SK-N-SH (cell line): ENCODE results near the gene ZNF33A.

ENCODE experiments used
- EP300 ChIP-seq, 2 experiments: IDR thresholded peaks; 2 replicates each; pipeline versions ENCODE4 v1.4.0 to v1.6.1; 2012; ENCODE audit warnings: borderline replicate concordance in 1 of 2, low read depth in 1 of 2, low read length in 1 of 2
- FOXM1 ChIP-seq: IDR thresholded peaks from 2 replicates; pipeline ENCODE4 v1.4.0; 2012; ENCODE audit warnings: low read depth, mild to moderate bottlenecking
- GABPA ChIP-seq: IDR thresholded peaks from 2 replicates; pipeline ENCODE4 v1.4.0; 2012; ENCODE audit warnings: low read depth, mild to moderate bottlenecking
- MXI1 ChIP-seq: IDR thresholded peaks from 2 replicates; pipeline ENCODE4 v1.6.1; 2012; ENCODE audit warnings: mild to moderate bottlenecking, low read depth, low read length, improper control_type of control experiment
- POLR2AphosphoS5 ChIP-seq: IDR thresholded peaks from 2 replicates; pipeline ENCODE4 v1.6.1; 2012; ENCODE audit warnings: low read depth, low read length
- RAD21 ChIP-seq: IDR thresholded peaks from 2 replicates; pipeline ENCODE4 v1.6.1; 2012; ENCODE audit warnings: mild to moderate bottlenecking, low read length
- TAF1 ChIP-seq: IDR thresholded peaks from 2 replicates; pipeline ENCODE4 v1.6.1; 2012; ENCODE audit warnings: low read depth, mild to moderate bottlenecking, low read length, moderate library complexity, borderline replicate concordance
- YY1 ChIP-seq: IDR thresholded peaks from 2 replicates; pipeline ENCODE4 v1.4.0; 2012; ENCODE audit warnings: low read depth, mild to moderate bottlenecking
- TF ChIP-seq, protein P1 (sequence below): fragments of 200-600 bp; sonication (generic); IDR thresholded peaks from 2 replicates; pipeline ENCODE4 v1.6.1; 2017; ENCODE audit warnings: antibody characterized with exemption, mild to moderate bottlenecking, moderate library complexity
- TF ChIP-seq, protein P2 (sequence below): IDR thresholded peaks from 2 replicates; pipeline ENCODE4 v1.4.0; 2012; ENCODE audit warnings: low read depth, borderline replicate concordance
- TF ChIP-seq, protein P3 (sequence below): fragments of 150-350 bp; IDR thresholded peaks from 2 replicates; pipeline ENCODE4 v1.6.1; 2016; ENCODE audit warnings: mild to moderate bottlenecking, low read depth, low read length
- TF ChIP-seq, protein P4 (sequence below): IDR thresholded peaks from 2 replicates; pipeline ENCODE4 v1.4.0; 2012; ENCODE audit warnings: low read depth, borderline replicate concordance

DNA sequence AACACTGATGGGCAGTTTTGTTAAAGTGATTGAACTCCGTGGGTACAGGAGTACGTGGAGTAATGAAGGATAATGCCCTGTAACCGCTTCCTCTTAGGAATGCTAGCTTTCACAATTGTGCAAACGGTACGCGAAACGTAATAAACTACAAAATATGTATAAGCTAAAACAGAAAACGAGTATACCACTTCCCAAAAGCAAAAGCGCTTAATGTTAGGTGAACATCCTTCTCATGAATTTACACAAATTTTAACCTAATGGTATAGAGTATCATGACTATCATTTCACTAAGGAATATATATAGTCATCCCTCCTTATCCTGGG, 33.6 kb upstream of the ZNF33A start:
- TF ChIP-seq, protein P1, sequence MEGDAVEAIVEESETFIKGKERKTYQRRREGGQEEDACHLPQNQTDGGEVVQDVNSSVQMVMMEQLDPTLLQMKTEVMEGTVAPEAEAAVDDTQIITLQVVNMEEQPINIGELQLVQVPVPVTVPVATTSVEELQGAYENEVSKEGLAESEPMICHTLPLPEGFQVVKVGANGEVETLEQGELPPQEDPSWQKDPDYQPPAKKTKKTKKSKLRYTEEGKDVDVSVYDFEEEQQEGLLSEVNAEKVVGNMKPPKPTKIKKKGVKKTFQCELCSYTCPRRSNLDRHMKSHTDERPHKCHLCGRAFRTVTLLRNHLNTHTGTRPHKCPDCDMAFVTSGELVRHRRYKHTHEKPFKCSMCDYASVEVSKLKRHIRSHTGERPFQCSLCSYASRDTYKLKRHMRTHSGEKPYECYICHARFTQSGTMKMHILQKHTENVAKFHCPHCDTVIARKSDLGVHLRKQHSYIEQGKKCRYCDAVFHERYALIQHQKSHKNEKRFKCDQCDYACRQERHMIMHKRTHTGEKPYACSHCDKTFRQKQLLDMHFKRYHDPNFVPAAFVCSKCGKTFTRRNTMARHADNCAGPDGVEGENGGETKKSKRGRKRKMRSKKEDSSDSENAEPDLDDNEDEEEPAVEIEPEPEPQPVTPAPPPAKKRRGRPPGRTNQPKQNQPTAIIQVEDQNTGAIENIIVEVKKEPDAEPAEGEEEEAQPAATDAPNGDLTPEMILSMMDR, result no peak
- TF ChIP-seq YY1, result no peak
- TF ChIP-seq, protein P2, sequence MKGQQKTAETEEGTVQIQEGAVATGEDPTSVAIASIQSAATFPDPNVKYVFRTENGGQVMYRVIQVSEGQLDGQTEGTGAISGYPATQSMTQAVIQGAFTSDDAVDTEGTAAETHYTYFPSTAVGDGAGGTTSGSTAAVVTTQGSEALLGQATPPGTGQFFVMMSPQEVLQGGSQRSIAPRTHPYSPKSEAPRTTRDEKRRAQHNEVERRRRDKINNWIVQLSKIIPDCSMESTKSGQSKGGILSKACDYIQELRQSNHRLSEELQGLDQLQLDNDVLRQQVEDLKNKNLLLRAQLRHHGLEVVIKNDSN, result no peak
- TF ChIP-seq, protein P3, sequence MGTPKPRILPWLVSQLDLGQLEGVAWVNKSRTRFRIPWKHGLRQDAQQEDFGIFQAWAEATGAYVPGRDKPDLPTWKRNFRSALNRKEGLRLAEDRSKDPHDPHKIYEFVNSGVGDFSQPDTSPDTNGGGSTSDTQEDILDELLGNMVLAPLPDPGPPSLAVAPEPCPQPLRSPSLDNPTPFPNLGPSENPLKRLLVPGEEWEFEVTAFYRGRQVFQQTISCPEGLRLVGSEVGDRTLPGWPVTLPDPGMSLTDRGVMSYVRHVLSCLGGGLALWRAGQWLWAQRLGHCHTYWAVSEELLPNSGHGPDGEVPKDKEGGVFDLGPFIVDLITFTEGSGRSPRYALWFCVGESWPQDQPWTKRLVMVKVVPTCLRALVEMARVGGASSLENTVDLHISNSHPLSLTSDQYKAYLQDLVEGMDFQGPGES, result no peak
- no peak for TF ChIP-seq TAF1
- TF ChIP-seq, protein P4, sequence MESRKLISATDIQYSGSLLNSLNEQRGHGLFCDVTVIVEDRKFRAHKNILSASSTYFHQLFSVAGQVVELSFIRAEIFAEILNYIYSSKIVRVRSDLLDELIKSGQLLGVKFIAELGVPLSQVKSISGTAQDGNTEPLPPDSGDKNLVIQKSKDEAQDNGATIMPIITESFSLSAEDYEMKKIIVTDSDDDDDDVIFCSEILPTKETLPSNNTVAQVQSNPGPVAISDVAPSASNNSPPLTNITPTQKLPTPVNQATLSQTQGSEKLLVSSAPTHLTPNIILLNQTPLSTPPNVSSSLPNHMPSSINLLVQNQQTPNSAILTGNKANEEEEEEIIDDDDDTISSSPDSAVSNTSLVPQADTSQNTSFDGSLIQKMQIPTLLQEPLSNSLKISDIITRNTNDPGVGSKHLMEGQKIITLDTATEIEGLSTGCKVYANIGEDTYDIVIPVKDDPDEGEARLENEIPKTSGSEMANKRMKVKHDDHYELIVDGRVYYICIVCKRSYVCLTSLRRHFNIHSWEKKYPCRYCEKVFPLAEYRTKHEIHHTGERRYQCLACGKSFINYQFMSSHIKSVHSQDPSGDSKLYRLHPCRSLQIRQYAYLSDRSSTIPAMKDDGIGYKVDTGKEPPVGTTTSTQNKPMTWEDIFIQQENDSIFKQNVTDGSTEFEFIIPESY, result no peak
- no peak for TF ChIP-seq POLR2AphosphoS5
- TF ChIP-seq RAD21, result no peak
- TF ChIP-seq EP300 (IDR thresholded peaks at IDR 0.05; ENCODE audit: borderline replicate concordance in 1 of 2, low read depth in 1 of 2, low read length in 1 of 2), result no peak
- TF ChIP-seq MXI1, result no peak
- TF ChIP-seq FOXM1, result no peak
- no peak for TF ChIP-seq GABPA
